ENCODE measurements around the gene SNX27. TPM values are rescaled to one million over a fixed set of nuclear protein-coding genes. Genes with fewer than 3 reads are reported as not detected.

Gene SNX27
- total and polyA plus RNA-seq, 2 donors (not counting 3 experiments of a cell fraction or from before 2014, with no cell fraction given) = 8.1 to 24.9 TPM

DNA sequence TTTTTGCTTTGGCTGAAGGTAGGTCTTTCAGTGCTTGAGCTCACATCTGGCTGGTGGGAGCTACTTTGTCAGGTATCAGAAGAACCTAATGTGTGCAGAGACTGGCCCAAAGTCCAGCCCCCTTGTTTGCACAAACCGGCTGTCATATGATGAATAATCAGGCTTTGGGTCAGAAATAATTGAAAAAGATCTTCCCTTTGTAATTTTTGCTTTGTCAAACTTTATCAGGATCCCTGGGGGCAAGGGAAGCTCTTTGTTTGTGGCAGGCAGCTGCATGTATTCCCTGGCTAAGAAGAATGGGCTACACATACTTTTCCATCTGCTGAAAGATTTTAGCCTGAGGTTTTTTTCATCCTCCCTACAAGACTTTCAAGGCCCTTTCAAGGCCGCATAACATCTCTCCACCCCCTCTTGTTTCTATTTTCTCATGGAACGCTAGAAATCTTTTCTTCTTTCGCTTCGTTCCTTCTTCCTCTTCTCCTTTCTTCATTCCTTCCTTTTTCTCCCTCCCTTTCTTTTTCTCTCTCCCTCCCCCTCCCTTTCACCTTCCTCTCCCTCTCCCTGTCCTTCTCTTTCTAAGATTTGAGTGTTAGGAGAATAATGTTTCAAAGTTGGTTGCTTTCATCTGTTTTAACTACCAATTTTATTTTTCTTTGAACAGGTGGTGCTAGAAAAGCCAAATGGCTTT, 46.2 kb upstream of the SNX27 start:
- H3K36me3 ChIP-seq (ENCODE audit: control insufficient read depth in 2 of 2, extremely low read depth in 1 of 2, insufficient read depth in 2 of 2, low read length in 2 of 2) = no peaks in the 10 kb centered on the region

More for the DNA sequence above, 46.2 kb upstream of the SNX27 start:
- Histone ChIP-seq H4K20me1 (replicated peaks; ENCODE audit: control insufficient read depth, extremely low read depth, insufficient read depth, low read length) (no peaks in the 10 kb centered on the region), H3K4me3 (replicated peaks in 1 of 3; ENCODE audit: insufficient read depth in 1 of 3, low read depth in 1 of 3, low read length in 3 of 3) (no peak overlapping the region), H3K4me2 (ENCODE audit: insufficient read depth, low read length) (no peak overlapping the region), H3K27ac (ENCODE audit: insufficient read depth, low read depth, low read length) (no peak overlapping the region), H3K9me1 (replicated peaks; ENCODE audit: control insufficient read depth, extremely low read depth, insufficient read depth, low read length) (no peaks in the 10 kb centered on the region), H3K4me1 (ENCODE audit: control insufficient read depth, extremely low read depth, insufficient read depth, low read length) (no peaks in the 10 kb centered on the region), H3K79me2 (ENCODE audit: control insufficient read depth, insufficient read depth, low read length) (no peaks in the 10 kb centered on the region), H2AFZ (ENCODE audit: low read depth, low read length) (no peak overlapping the region), H3K9ac (replicated peaks; ENCODE audit: extremely low read depth, insufficient read depth, low read length) (no peak overlapping the region), H3K9me3 (replicated peaks; ENCODE audit: control insufficient read depth, insufficient read depth, low read length) (no peaks in the 10 kb centered on the region), H3K27me3 (ENCODE audit: control insufficient read depth in 2 of 2, insufficient read depth in 2 of 2, low read length in 2 of 2) (no peaks in the 10 kb centered on the region)
- POLR2A ChIA-PET = no interaction called here
- CTCF ChIA-PET = interaction anchor here (1.5 kb wide), 2 partner anchors 22 to 30 kb away, joined by 3 read pairs; no protein-coding TSS in a partner anchor
- no TSS peak for BruUV-seq (replicated peaks)
- no peak for FAIRE-seq
- DNase-seq (ENCODE audit: low read depth, low spot score) = no peak
- dilution Hi-C loops (cut with MboI; ENCODE audit: extremely low pct_ligation_motif_present, low sequenced_read_pairs) (no loop called here), intact Hi-C loops (cut with micrococcal nuclease) (no loop called here)
- no peak for TF ChIP-seq MYC (IDR thresholded peaks at IDR 0.05; ENCODE audit: low read depth, low read length)
- no peak for TF ChIP-seq POLR2AphosphoS5 (IDR thresholded peaks at IDR 0.05; ENCODE audit: insufficient read depth, low read depth, low read length)
- TF ChIP-seq, protein P1, sequence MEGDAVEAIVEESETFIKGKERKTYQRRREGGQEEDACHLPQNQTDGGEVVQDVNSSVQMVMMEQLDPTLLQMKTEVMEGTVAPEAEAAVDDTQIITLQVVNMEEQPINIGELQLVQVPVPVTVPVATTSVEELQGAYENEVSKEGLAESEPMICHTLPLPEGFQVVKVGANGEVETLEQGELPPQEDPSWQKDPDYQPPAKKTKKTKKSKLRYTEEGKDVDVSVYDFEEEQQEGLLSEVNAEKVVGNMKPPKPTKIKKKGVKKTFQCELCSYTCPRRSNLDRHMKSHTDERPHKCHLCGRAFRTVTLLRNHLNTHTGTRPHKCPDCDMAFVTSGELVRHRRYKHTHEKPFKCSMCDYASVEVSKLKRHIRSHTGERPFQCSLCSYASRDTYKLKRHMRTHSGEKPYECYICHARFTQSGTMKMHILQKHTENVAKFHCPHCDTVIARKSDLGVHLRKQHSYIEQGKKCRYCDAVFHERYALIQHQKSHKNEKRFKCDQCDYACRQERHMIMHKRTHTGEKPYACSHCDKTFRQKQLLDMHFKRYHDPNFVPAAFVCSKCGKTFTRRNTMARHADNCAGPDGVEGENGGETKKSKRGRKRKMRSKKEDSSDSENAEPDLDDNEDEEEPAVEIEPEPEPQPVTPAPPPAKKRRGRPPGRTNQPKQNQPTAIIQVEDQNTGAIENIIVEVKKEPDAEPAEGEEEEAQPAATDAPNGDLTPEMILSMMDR (IDR thresholded peaks at IDR 0.05; ENCODE audit: extremely low read depth in 1 of 2, insufficient read depth in 1 of 2, low read depth in 1 of 2, low read length in 2 of 2) = no peak
- TF ChIP-seq POLR2A (IDR thresholded peaks at IDR 0.05; ENCODE audit: low read depth, low read length) = no peak
- TF ChIP-seq EZH2 (IDR thresholded peaks at IDR 0.05; ENCODE audit: borderline replicate concordance, low read depth, low read length, severe bottlenecking) = no peak
- no peak for TF ChIP-seq GATA2 (IDR thresholded peaks at IDR 0.05; ENCODE audit: insufficient read depth, insufficient read length, low read depth, low read length)
- TF ChIP-seq JUN (IDR thresholded peaks at IDR 0.05; ENCODE audit: borderline replicate concordance, insufficient read depth, insufficient read length, low read depth) = no peak
- no peak for TF ChIP-seq FOS (IDR thresholded peaks at IDR 0.05; ENCODE audit: borderline replicate concordance, insufficient read depth, low read length)
- TF ChIP-seq, protein P2, sequence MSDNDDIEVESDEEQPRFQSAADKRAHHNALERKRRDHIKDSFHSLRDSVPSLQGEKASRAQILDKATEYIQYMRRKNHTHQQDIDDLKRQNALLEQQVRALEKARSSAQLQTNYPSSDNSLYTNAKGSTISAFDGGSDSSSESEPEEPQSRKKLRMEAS (IDR thresholded peaks at IDR 0.05; ENCODE audit: insufficient read depth, insufficient read length) = no peak

Data from endothelial cell of umbilical vein (primary cell).